Ascending aorta (tissue), 2 donors: ENCODE measurements around the gene SMDT1. TPM values are rescaled to one million over a fixed set of nuclear protein-coding genes. Genes with fewer than 3 reads are reported as not detected.

ENCODE experiments used
- DNase-seq, 2 donors: peaks; one replicate each; pipeline ENCODE4 v3.0.0-alpha.2; 2019; ENCODE audit warnings: low spot score in 2 of 2
- H3K27ac ChIP-seq, 2 donors: fragments of 200-600 bp; sonication (generic); one replicate each; pipeline ENCODE4 v1.5.1; 2016 to 2017; ENCODE audit warnings: mild to moderate bottlenecking in 1 of 2
- H3K27me3 ChIP-seq: fragments of 200-600 bp; sonication (generic); one replicate; pipeline ENCODE4 v1.5.1; 2017
- H3K36me3 ChIP-seq, 2 donors: fragments of 200-600 bp; sonication (generic); one replicate each; pipeline ENCODE4 v1.5.1; 2016
- H3K4me1 ChIP-seq, 2 donors: fragments of 200-600 bp; sonication (generic); one replicate each; pipeline ENCODE4 v1.5.1; 2016 to 2017; ENCODE audit warnings: mild to moderate bottlenecking in 1 of 2
- H3K4me3 ChIP-seq, 2 donors: fragments of 200-600 bp; sonication (generic); one replicate each; pipeline ENCODE4 v1.5.1; 2016 to 2017; ENCODE audit warnings: mild to moderate bottlenecking in 1 of 2
- H3K9me3 ChIP-seq, 2 donors: fragments of 200-600 bp; sonication (generic); one replicate each; pipeline ENCODE4 v1.5.1; 2016
- CTCF ChIP-seq, 3 experiments: fragments of 200-600 bp in 2 of 3; fragments of 450-650 bp in 1 of 3; sonication (generic) in 2 of 3; IDR thresholded peaks; one replicate each; pipeline ENCODE4 v1.5.1; 2016 to 2019; ENCODE audit warnings: antibody characterized with exemption in 3 of 3, mild to moderate bottlenecking in 1 of 3, moderate library complexity in 1 of 3
- intact Hi-C: fragments of 100-400 bp; cut with DNase I; formaldehyde crosslinking; loops from one replicate; pipeline ENCODE4 v1.15.1; 2023
- total RNA-seq: library from RNA; depleted of rRNA; stranded (reverse); fragments of >200 nt; gene quantifications from one replicate; pipeline ENCODE4 v1.1.0, GENCODE V29; 2016

SMDT1 gene
- total RNA-seq, 1 donor from 2014 or later, result 1.3 TPM

- no peak for DNase-seq
- Histone ChIP-seq H3K27me3 (no peaks in the 10 kb centered on the region), H3K4me3 (no peak overlapping the region), H3K27ac (no peak overlapping the region), H3K36me3 (peaks cover 53 to 81% of the 10 kb centered on the region in 2 donors), H3K9me3 (no peaks in the 10 kb centered on the region), H3K4me1 (no peaks in the 10 kb centered on the region)
- intact Hi-C loops, result no loop called here
- no peak for TF ChIP-seq CTCF (IDR thresholded peaks at IDR 0.05)
Measured at GRCh38 chr22:42062506-42063170, 16.9 kb upstream of the SMDT1 start.

DNA sequence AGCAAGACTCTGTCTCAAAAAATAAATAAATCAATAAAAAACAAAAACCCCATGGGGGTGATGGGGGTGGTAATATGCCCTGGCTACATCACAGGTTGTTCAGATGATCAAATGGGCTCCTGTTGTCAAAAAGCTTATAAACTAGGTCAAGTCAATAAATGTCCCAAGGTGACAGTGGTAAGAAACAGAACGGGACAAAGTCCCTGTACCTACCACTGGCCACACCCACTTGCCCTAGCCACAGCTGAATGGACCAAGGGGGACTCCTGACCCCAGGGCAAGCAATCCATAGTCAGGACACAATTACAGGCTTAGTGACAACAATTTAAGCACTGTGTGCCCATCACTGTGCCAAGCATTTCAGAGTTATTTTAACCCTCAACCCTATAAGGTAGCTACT lies 14.9 kb upstream of the SMDT1 start:
- TF ChIP-seq CTCF (IDR thresholded peaks at IDR 0.05), result no peak
- Histone ChIP-seq H3K27me3 (no peaks in the 10 kb centered on the region), H3K36me3 (peaks cover 48 to 70% of the 10 kb centered on the region in 2 donors), H3K27ac (no peak overlapping the region), H3K4me1 (peaks cover 0 to under 1% of the 10 kb centered on the region in 2 donors), H3K9me3 (no peaks in the 10 kb centered on the region), H3K4me3 (no peak overlapping the region)
- intact Hi-C loops, result no loop called here
- DNase-seq, result no peak

- no peak for DNase-seq
- intact Hi-C loops, result no loop called here
- Histone ChIP-seq H3K27ac (no peak overlapping the region), H3K4me3 (no peak overlapping the region), H3K9me3 (no peaks in the 10 kb centered on the region), H3K4me1 (peaks cover 0 to 7% of the 10 kb centered on the region in 2 donors), H3K36me3 (peaks cover 38 to 61% of the 10 kb centered on the region in 2 donors), H3K27me3 (no peaks in the 10 kb centered on the region)
- no peak for TF ChIP-seq CTCF (IDR thresholded peaks at IDR 0.05)
Measured at GRCh38 chr22:42065438-42066125, 13.9 kb upstream of the SMDT1 start.

DNA sequence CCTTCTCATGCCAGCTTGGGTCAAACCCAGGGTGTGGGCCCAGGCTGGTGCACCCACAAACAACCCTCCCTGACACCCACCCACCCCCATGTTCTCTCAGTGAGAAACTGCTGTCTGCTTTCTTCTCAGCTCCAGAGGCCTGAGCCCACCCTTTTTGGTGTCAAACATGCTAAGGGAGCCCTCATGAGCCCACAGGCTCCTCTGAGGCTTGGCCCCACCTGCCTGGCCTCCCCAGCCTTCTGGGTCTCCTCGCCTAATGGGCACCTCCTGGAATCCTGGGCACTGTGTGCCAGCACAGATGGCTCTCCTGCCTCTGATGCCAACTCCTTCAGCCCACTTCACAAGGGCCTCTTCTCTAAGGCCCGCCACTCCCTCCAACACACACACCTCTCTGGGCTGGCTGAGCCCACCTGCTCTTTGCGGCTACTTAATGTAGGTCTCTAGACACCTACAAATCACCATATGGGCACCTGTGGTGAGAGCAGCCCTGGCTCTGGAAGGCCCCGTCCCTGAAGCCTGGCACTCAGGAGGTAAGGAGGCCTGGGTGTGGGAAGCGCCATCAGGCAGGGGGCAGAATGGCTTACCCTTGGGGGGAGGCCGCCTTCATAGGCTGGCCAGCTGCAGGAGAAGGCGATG lies 13.3 kb upstream of the SMDT1 start:
- peaks cover 0 to 9% of the 10 kb centered on the region in 2 donors for H3K4me1 ChIP-seq
- no peak for DNase-seq
- H3K9me3 ChIP-seq, result no peaks in the 10 kb centered on the region
- no peaks in the 10 kb centered on the region for H3K27me3 ChIP-seq
- peaks cover 32 to 54% of the 10 kb centered on the region in 2 donors for H3K36me3 ChIP-seq
- intact Hi-C loops, result no loop called here
- no peak for TF ChIP-seq CTCF (IDR thresholded peaks at IDR 0.05)
- no peak overlapping the region for H3K4me3 ChIP-seq
- H3K27ac ChIP-seq, result no peak overlapping the region

DNA sequence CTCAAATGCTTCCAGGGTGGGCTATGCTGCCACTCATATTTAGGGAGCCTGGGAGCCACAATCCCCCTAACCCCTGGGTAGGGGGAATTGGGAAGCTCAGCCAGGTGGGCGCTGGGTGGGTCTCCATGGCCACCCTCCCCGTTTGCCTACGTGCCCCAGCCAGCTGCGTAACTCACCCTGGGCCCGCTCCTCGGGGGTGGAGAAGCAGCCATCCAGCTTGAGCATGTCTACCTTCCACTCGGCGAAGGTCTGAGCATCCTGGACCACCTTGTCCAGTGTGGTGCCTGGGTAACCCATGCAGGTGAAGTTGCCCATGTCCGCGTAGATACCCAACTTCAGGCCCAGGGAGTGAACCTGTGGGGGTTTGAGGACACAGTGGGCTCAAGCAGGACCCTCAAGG lies 12.6 kb upstream of the SMDT1 start:
- Histone ChIP-seq H3K27ac (no peak overlapping the region), H3K4me3 (no peak overlapping the region), H3K27me3 (no peaks in the 10 kb centered on the region), H3K36me3 (peaks cover 26 to 49% of the 10 kb centered on the region in 2 donors), H3K9me3 (no peaks in the 10 kb centered on the region), H3K4me1 (peaks cover 0 to 15% of the 10 kb centered on the region in 2 donors)
- intact Hi-C loops, result no loop called here
- TF ChIP-seq CTCF (IDR thresholded peaks at IDR 0.05), result no peak
- DNase-seq, result no peak
